HepG2 (cell line): ENCODE data around the gene ALK. TPM values are rescaled to one million over a fixed set of nuclear protein-coding genes. Genes with fewer than 3 reads are reported as not detected.

Experiments used
- ATAC-seq: fragments of 200-7000 bp; cut with Tn5 transposase; 3 replicates; pipeline ENCODE4 v1.9.1; 2020; ENCODE audit warnings: mild to moderate bottlenecking, moderate library complexity
- BruUV-seq: library from RNA; stranded (reverse); fragments of 400-500 nt; replicated peaks from 2 replicates; lab custom pipeline; 2021; lab: Mats Ljungman, UMichigan
- CTCF ChIA-PET: fragments of 300-600 bp; formaldehyde crosslinking; extraction: SDS; loops from one replicate; lab custom pipeline; 2021; ENCODE audit warnings: low total read pairs, inconsistent platforms, low intra/inter-chr PET ratio; lab: Yijun Ruan, JAX
- POLR2A ChIA-PET: fragments of 350-600 bp; sonication (Branson Sonifier 250); formaldehyde crosslinking; loops from one replicate; lab custom pipeline; 2020; ENCODE audit warnings: antibody characterized with exemption, inconsistent platforms; lab: Yijun Ruan, JAX
- DNase-seq: peaks from one replicate; pipeline ENCODE4 v3.0.0-alpha.2; 2015; ENCODE audit warnings: low spot score
- FAIRE-seq: peaks from 3 replicates; lab custom pipeline; 2011; peaks lifted over from hg19 to GRCh38; lab: Jason Lieb, UNC
- H2AFZ ChIP-seq: one replicate; pipeline ENCODE4 v1.6.1; 2011; ENCODE audit warnings: low read length, inconsistent platforms
- H3K27ac ChIP-seq: fragments of 300-600 bp; 3 replicates; pipeline ENCODE4 v1.8.0; 2011; ENCODE audit warnings: mixed run types, mild to moderate bottlenecking, mixed read lengths, low read length, inconsistent platforms; ENCODE audit not compliant: insufficient read depth; ENCODE audit errors: extremely low read length
- H3K27me3 ChIP-seq, 2 experiments: fragments of 200-600 bp in 1 of 2; 2 replicates in 1 of 2; 3 replicates in 1 of 2; pipeline versions ENCODE4 v1.6.0 to v1.8.0; 2011; ENCODE audit warnings: low read length in 2 of 2, mild to moderate bottlenecking in 2 of 2, moderate library complexity in 2 of 2, inconsistent platforms in 1 of 2; ENCODE audit not compliant: insufficient read depth in 2 of 2, control insufficient read depth in 1 of 2
- H3K36me3 ChIP-seq, 2 experiments: fragments of 200-600 bp in 1 of 2; replicated peaks in 1 of 2; 2 replicates in 1 of 2; 3 replicates in 1 of 2; pipeline versions ENCODE4 v1.5.1 to v1.8.0; 2011; ENCODE audit warnings: low read length in 2 of 2, inconsistent platforms in 1 of 2; ENCODE audit not compliant: insufficient read depth in 2 of 2, control insufficient read depth in 1 of 2
- H3K4me1 ChIP-seq: 2 replicates; pipeline ENCODE4 v1.5.1; 2012; ENCODE audit warnings: low read length, inconsistent platforms; ENCODE audit not compliant: insufficient read depth
- H3K4me2 ChIP-seq: 2 replicates; pipeline ENCODE4 v1.6.0; 2011; ENCODE audit warnings: low read depth, low read length, inconsistent platforms
- H3K4me3 ChIP-seq, 3 experiments: fragments of 200-600 bp in 1 of 3; sonication (generic), shearing (Covaris generic) in 1 of 3; replicated peaks in 1 of 3; 2 replicates each; pipeline ENCODE4 v1.5.1; 2011 to 2016; ENCODE audit warnings: low read length in 3 of 3, inconsistent platforms in 2 of 3, low read depth in 2 of 3, mild to moderate bottlenecking in 2 of 3, control low read depth in 1 of 3, mixed read lengths in 1 of 3; ENCODE audit not compliant: insufficient read depth in 1 of 3
- H3K79me2 ChIP-seq: one replicate; pipeline ENCODE4 v1.6.1; 2011; ENCODE audit warnings: low read length, inconsistent platforms; ENCODE audit not compliant: insufficient read depth
- H3K9ac ChIP-seq: 2 replicates; pipeline ENCODE4 v1.6.0; 2011; ENCODE audit warnings: mild to moderate bottlenecking, low read depth, low read length, inconsistent platforms; ENCODE audit not compliant: insufficient read depth
- H3K9me3 ChIP-seq: 2 replicates; pipeline ENCODE4 v1.5.1; 2012; ENCODE audit warnings: mild to moderate bottlenecking, low read length
- H4K20me1 ChIP-seq: 2 replicates; pipeline ENCODE4 v1.6.0; 2011; ENCODE audit warnings: inconsistent platforms, mild to moderate bottlenecking, low read length, moderate library complexity; ENCODE audit not compliant: insufficient read depth
- CENPX ChIP-seq: sonication (generic); formaldehyde crosslinking; IDR thresholded peaks from 2 replicates; pipeline ENCODE4 v1.9.0; 2021; ENCODE audit warnings: mild to moderate bottlenecking, missing genetic modification reagents, moderate library complexity
- FOSL2 ChIP-seq: sonication (generic); formaldehyde crosslinking; IDR thresholded peaks from 2 replicates; pipeline ENCODE4 v1.4.0; 2020; ENCODE audit warnings: missing genetic modification reagents
- HOXA7 ChIP-seq: sonication (generic); formaldehyde crosslinking; IDR thresholded peaks from 2 replicates; pipeline ENCODE4 v1.8.1; 2022; ENCODE audit warnings: mild to moderate bottlenecking, missing genetic modification reagents, moderate library complexity
- KAT2B ChIP-seq: fragments of 150-350 bp; IDR thresholded peaks from 2 replicates; pipeline ENCODE4 v1.6.1; 2014; ENCODE audit warnings: low read depth, low read length, borderline replicate concordance
- MEIS1 ChIP-seq: sonication (generic); formaldehyde crosslinking; IDR thresholded peaks from 2 replicates; pipeline ENCODE4 v1.9.0; 2021; ENCODE audit warnings: mild to moderate bottlenecking, missing genetic modification reagents, moderate library complexity, borderline replicate concordance
- NCOA1 ChIP-seq: sonication (generic); formaldehyde crosslinking; IDR thresholded peaks from 2 replicates; pipeline ENCODE4 v1.9.0; 2021; ENCODE audit warnings: missing genetic modification reagents
- WGBS: methylation state at CpG from one replicate; pipeline ENCODE4 v1.1.6; 2017; ENCODE audit warnings: low lambda C conversion rate; 5-methylcytosine and 5-hydroxymethylcytosine counted together
- in situ Hi-C: cut with HindIII; loops from 2 replicates; pipeline ENCODE4 v1.10.0; 2017; ENCODE audit warnings: low pct_unique_long_range_greater_than_20kb; ENCODE audit not compliant: extremely low pct_ligation_motif_present
- intact Hi-C: fragments of 100-400 bp; cut with micrococcal nuclease; formaldehyde crosslinking; loops from one replicate; pipeline ENCODE4 v1.10.0; 2022; ENCODE audit not compliant: unreplicated experiment
- polyA plus RNA-seq, 8 experiments: library from polyadenylated mRNA; depleted of rRNA in 3 of 8; stranded (reverse) in 7 of 8; unstranded in 1 of 8; fragments of >200 nt; fragmentation: Illumina TruSeq in 4 of 8; extraction: Trizol in 4 of 8; gene quantifications; 2 replicates each; pipeline versions ENCODE4 v1.2.1 to v1.2.3, GENCODE V29; 2011 to 2016; ENCODE audit warnings: low read depth in 4 of 8, missing spikeins in 1 of 8, mixed read lengths in 1 of 8; ENCODE audit not compliant: insufficient read depth in 1 of 8
- total RNA-seq, 5 experiments: library from RNA; depleted of rRNA; stranded (reverse); fragments of >200 nt; fragmentation: Illumina TruSeq; extraction: Trizol; gene quantifications; 2 replicates each; pipeline ENCODE4 v1.2.3, GENCODE V29; 2016; ENCODE audit warnings: low read depth in 1 of 5
- TF ChIP-seq, protein P1 (sequence below): sonication (generic); formaldehyde crosslinking; IDR thresholded peaks from 2 replicates; pipeline ENCODE4 v1.4.0; 2020; ENCODE audit warnings: missing genetic modification reagents

ALK gene
- total and polyA plus RNA-seq, 2 of the 13 experiments (the other 11 are each of a cell fraction or from before 2014, with no cell fraction given) = not detected

DNA sequence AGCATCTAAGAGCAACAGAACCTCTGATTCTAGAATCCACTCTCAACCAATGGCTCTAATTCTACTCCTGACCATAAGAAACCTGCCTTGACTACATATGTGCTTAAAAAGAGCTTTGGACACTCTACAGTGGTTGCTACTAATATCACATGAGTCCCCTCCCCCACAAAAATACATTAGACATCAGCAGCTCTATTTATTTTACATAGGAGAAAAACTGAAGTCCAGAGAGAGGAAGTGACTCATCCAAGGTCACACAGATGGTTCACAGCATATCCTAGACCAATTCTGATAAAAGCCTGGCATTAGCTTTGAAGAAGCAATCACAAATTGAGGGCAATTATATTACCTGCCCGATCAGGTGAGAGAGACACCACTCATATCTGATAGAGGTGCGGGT lies 49.8 kb downstream of the ALK start:
- no peak overlapping the region for H3K4me2 ChIP-seq
- intact Hi-C loops (no loop called here), in situ Hi-C loops (no loop called here)
- H3K27ac ChIP-seq = no peak overlapping the region
- no peak overlapping the region for H3K9ac ChIP-seq
- peak; percentile 14 for DNase-seq
- POLR2A ChIA-PET = no interaction called here
- H4K20me1 ChIP-seq = no peaks in the 10 kb centered on the region
- TF ChIP-seq KAT2B = no peak
- 0 out of 2 replicates have a peak, but pooled peaks have one; percentile 7 for TF ChIP-seq FOSL2 (CRISPR knock-in tag)
- no peak for FAIRE-seq
- no peak overlapping the region for H2AFZ ChIP-seq
- no peaks in the 10 kb centered on the region for H3K4me1 ChIP-seq
- peaks cover 6% of the 10 kb centered on the region; the same call in 1 of the 2 replicates for H3K9me3 ChIP-seq
- BruUV-seq = no TSS peak
- no peaks in the 10 kb centered on the region for H3K79me2 ChIP-seq
- peaks cover 0 to 1% of the 10 kb centered on the region in 2 experiments; a peak in 1 of 5 replicates for H3K27me3 ChIP-seq
- CTCF ChIA-PET = no interaction called here
- no peak for ATAC-seq
- no peaks in the 10 kb centered on the region for H3K36me3 ChIP-seq
- 0% methylated on average over 2 of the region's 2 CpGs for WGBS
- no peak overlapping the region for H3K4me3 ChIP-seq

- ChIA-PET POLR2A (no interaction called here), CTCF (no interaction called here)
- Histone ChIP-seq H3K79me2 (no peaks in the 10 kb centered on the region), H3K36me3 (no peaks in the 10 kb centered on the region), H3K9me3 (no peaks in the 10 kb centered on the region), H4K20me1 (no peaks in the 10 kb centered on the region), H3K27ac (no peak overlapping the region), H3K9ac (no peak overlapping the region), H3K4me1 (no peaks in the 10 kb centered on the region), H3K4me3 (no peak overlapping the region), H3K4me2 (no peak overlapping the region), H3K27me3 (peaks cover 0 to 1% of the 10 kb centered on the region in 2 experiments; a peak in 1 of 5 replicates), H2AFZ (no peak overlapping the region)
- 0% methylated on average over 1 of the region's 1 CpG for WGBS
- TF ChIP-seq NCOA1 (CRISPR knock-in tag) (no peak), CENPX (CRISPR knock-in tag) (no peak), MEIS1 (no peak), HOXA7 (CRISPR knock-in tag) (no peak)
- TF ChIP-seq, protein P1, sequence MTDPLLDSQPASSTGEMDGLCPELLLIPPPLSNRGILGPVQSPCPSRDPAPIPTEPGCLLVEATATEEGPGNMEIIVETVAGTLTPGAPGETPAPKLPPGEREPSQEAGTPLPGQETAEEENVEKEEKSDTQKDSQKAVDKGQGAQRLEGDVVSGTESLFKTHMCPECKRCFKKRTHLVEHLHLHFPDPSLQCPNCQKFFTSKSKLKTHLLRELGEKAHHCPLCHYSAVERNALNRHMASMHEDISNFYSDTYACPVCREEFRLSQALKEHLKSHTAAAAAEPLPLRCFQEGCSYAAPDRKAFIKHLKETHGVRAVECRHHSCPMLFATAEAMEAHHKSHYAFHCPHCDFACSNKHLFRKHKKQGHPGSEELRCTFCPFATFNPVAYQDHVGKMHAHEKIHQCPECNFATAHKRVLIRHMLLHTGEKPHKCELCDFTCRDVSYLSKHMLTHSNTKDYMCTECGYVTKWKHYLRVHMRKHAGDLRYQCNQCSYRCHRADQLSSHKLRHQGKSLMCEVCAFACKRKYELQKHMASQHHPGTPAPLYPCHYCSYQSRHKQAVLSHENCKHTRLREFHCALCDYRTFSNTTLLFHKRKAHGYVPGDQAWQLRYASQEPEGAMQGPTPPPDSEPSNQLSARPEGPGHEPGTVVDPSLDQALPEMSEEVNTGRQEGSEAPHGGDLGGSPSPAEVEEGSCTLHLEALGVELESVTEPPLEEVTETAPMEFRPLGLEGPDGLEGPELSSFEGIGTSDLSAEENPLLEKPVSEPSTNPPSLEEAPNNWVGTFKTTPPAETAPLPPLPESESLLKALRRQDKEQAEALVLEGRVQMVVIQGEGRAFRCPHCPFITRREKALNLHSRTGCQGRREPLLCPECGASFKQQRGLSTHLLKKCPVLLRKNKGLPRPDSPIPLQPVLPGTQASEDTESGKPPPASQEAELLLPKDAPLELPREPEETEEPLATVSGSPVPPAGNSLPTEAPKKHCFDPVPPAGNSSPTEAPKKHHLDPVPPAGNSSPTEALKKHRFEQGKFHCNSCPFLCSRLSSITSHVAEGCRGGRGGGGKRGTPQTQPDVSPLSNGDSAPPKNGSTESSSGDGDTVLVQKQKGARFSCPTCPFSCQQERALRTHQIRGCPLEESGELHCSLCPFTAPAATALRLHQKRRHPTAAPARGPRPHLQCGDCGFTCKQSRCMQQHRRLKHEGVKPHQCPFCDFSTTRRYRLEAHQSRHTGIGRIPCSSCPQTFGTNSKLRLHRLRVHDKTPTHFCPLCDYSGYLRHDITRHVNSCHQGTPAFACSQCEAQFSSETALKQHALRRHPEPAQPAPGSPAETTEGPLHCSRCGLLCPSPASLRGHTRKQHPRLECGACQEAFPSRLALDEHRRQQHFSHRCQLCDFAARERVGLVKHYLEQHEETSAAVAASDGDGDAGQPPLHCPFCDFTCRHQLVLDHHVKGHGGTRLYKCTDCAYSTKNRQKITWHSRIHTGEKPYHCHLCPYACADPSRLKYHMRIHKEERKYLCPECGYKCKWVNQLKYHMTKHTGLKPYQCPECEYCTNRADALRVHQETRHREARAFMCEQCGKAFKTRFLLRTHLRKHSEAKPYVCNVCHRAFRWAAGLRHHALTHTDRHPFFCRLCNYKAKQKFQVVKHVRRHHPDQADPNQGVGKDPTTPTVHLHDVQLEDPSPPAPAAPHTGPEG (CRISPR knock-in tag) = no peak
- in situ Hi-C loops = no loop called here
- DNase-seq (no peak), ATAC-seq (no peak), FAIRE-seq (no peak)
- BruUV-seq = no TSS peak
- intact Hi-C loops = no loop called here
Observed at GRCh38 chr2:29865512-29865911, 55.9 kb downstream of the ALK start.
